GM12878 (cell line): ENCODE measurements around the gene TMEM163. TPM values are rescaled to one million over a fixed set of nuclear protein-coding genes. Genes with fewer than 3 reads are reported as not detected.

Experiments
- ATAC-seq: fragments of 200-7000 bp; cut with Tn5 transposase; 3 replicates; pipeline ENCODE4 v1.9.1; 2020; ENCODE audit warnings: mild to moderate bottlenecking, moderate library complexity
- BruUV-seq: library from RNA; stranded (reverse); fragments of 400-500 nt; replicated peaks from 2 replicates; lab custom pipeline; 2021; lab: Mats Ljungman, UMichigan
- CTCF ChIA-PET: fragments of 300-600 bp; sonication (Branson Sonifier 250); formaldehyde crosslinking; extraction: SDS; loops from one replicate; lab custom pipeline; 2021; ENCODE audit warnings: inconsistent platforms; lab: Yijun Ruan, JAX
- POLR2A ChIA-PET: fragments of 350-600 bp; formaldehyde crosslinking; extraction: SDS; loops from one replicate; lab custom pipeline; 2021; ENCODE audit warnings: inconsistent platforms; lab: Charles Lee
- RAD21 ChIA-PET: fragments of 300-600 bp; sonication (Branson Sonifier 250); formaldehyde crosslinking; loops from one replicate; lab custom pipeline; 2023; ENCODE audit warnings: antibody characterized with exemption; ENCODE audit not compliant: unreplicated experiment; lab: Charles Lee
- SMC1A ChIA-PET: fragments of 300-600 bp; sonication (Branson Sonifier 250); formaldehyde crosslinking; loops from one replicate; lab custom pipeline; 2023; ENCODE audit not compliant: unreplicated experiment, uncharacterized antibody; lab: Charles Lee
- DNase-seq: peaks from one replicate; pipeline ENCODE4 v3.0.0-alpha.2; 2011; ENCODE audit warnings: low read depth, low spot score
- FAIRE-seq: peaks from 3 replicates; lab custom pipeline; 2011; peaks lifted over from hg19 to GRCh38; lab: Jason Lieb, UNC
- H2AFZ ChIP-seq: 2 replicates; pipeline ENCODE4 v1.6.0; 2011; ENCODE audit warnings: low read depth, low read length, control low read depth; ENCODE audit not compliant: control insufficient read depth
- H3K27ac ChIP-seq: 2 replicates; pipeline ENCODE4 v1.5.1; 2011; ENCODE audit warnings: control low read depth; ENCODE audit not compliant: control insufficient read depth, insufficient read depth
- H3K27me3 ChIP-seq, 2 experiments: replicated peaks in 1 of 2; 2 replicates each; pipeline versions ENCODE4 v1.6.0 to v1.6.1; 2011; ENCODE audit warnings: low read length in 1 of 2; ENCODE audit not compliant: control insufficient read depth in 2 of 2, insufficient read depth in 2 of 2
- H3K36me3 ChIP-seq, 2 experiments: 2 replicates each; pipeline ENCODE4 v1.5.1; 2011; ENCODE audit warnings: low read length in 1 of 2; ENCODE audit not compliant: control insufficient read depth in 2 of 2, insufficient read depth in 2 of 2
- H3K4me1 ChIP-seq: 2 replicates; pipeline ENCODE4 v1.6.1; 2011; ENCODE audit warnings: mild to moderate bottlenecking, low read length, moderate library complexity, mixed read lengths; ENCODE audit not compliant: control insufficient read depth, insufficient read depth
- H3K4me2 ChIP-seq: 2 replicates; pipeline ENCODE4 v1.6.0; 2011; ENCODE audit warnings: control low read depth; ENCODE audit not compliant: control insufficient read depth, insufficient read depth
- H3K4me3 ChIP-seq: fragments of 200-600 bp; sonication (generic); 2 replicates; pipeline ENCODE4 v1.5.1; 2016
- H3K79me2 ChIP-seq: 2 replicates; pipeline ENCODE4 v1.6.0; 2011; ENCODE audit warnings: low read length; ENCODE audit not compliant: control insufficient read depth, insufficient read depth
- H3K9ac ChIP-seq: 2 replicates; pipeline ENCODE4 v1.8.0; 2011; ENCODE audit warnings: low read length, control low read depth, mixed read lengths; ENCODE audit not compliant: control insufficient read depth, insufficient read depth
- H3K9me3 ChIP-seq: replicated peaks from 3 replicates; pipeline ENCODE4 v1.5.1; 2011; ENCODE audit warnings: mild to moderate bottlenecking, low read length; ENCODE audit not compliant: control insufficient read depth, insufficient read depth
- H4K20me1 ChIP-seq: 2 replicates; pipeline ENCODE4 v1.6.0; 2011; ENCODE audit not compliant: control insufficient read depth, insufficient read depth
- PAX5 ChIP-seq: IDR thresholded peaks from 2 replicates; pipeline ENCODE4 v1.6.1; 2011; ENCODE audit warnings: low read depth, low read length, borderline replicate concordance
- RAD21 ChIP-seq: IDR thresholded peaks from 2 replicates; pipeline ENCODE4 v1.6.1; 2011; ENCODE audit warnings: mild to moderate bottlenecking, low read depth, low read length, moderate library complexity; ENCODE audit not compliant: insufficient read depth
- RBBP5 ChIP-seq: fragments of 200-600 bp; sonication (generic); conservative IDR thresholded peaks from 2 replicates; pipeline ENCODE4 v1.6.1; 2016
- SMC3 ChIP-seq: IDR thresholded peaks from 2 replicates; pipeline ENCODE4 v1.6.1; 2011; ENCODE audit warnings: low read length, improper control_type of control experiment, borderline replicate concordance
- WGBS: methylation state at CpG from one replicate; pipeline ENCODE4 v1.1.6; 2016; ENCODE audit warnings: low lambda C conversion rate; ENCODE audit not compliant: insufficient replicate concordance, insufficient coverage; ENCODE audit errors: missing lambda C conversion rate; 5-methylcytosine and 5-hydroxymethylcytosine counted together
- in situ Hi-C: fragments of 300-500 bp; cut with MboI; formaldehyde crosslinking; loops from 9 replicates; pipeline ENCODE4 v1.14.3; 2018; ENCODE audit warnings: mixed read lengths
- intact Hi-C: fragments of 100-400 bp; cut with micrococcal nuclease; formaldehyde crosslinking; loops from one replicate; pipeline ENCODE4 v1.14.2; 2022; ENCODE audit not compliant: unreplicated experiment
- polyA plus RNA-seq, 11 experiments: library from polyadenylated mRNA; depleted of rRNA in 4 of 11; unstranded in 6 of 11; stranded (reverse) in 5 of 11; fragments of >200 nt; fragmentation: Nextera tagmentation in 4 of 11; fragmentation: Illumina TruSeq in 1 of 11; extraction: Ambion mirVana in 4 of 11; extraction: Trizol in 1 of 11; gene quantifications; 1 replicate in 1 of 11; 2 replicates in 10 of 11; pipeline versions ENCODE4 v1.2.1 to v1.2.3, GENCODE V29; 2011 to 2016; ENCODE audit warnings: inconsistent platforms in 2 of 11, missing spikeins in 2 of 11, low read depth in 1 of 11
- total RNA-seq, 4 experiments: library from RNA; depleted of rRNA in 3 of 4; stranded (reverse); fragments of >200 nt in 3 of 4; fragmentation: Illumina TruSeq in 1 of 4; extraction: Trizol in 1 of 4; gene quantifications; 2 replicates each; pipeline versions ENCODE4 v1.2.1 to v1.2.3, GENCODE V29; 2013 to 2021
- TF ChIP-seq, protein P1 (sequence below), 3 experiments: IDR thresholded peaks in 2 of 3; conservative IDR thresholded peaks in 1 of 3; 2 replicates each; pipeline ENCODE4 v1.5.1; 2011; ENCODE audit warnings: low read depth in 3 of 3, low read length in 3 of 3, mild to moderate bottlenecking in 3 of 3, control low read depth in 2 of 3, moderate library complexity in 2 of 3, inconsistent platforms in 1 of 3, mixed read lengths in 1 of 3; ENCODE audit not compliant: control insufficient read depth in 2 of 3, insufficient read depth in 1 of 3; ENCODE audit errors: extremely low read depth in 1 of 3

TMEM163 gene
- total and polyA plus RNA-seq, 10 of the 15 experiments (the other 5 are each of a cell fraction or from before 2014, with no cell fraction given): 0.05 to 0.11 (median 0.07) TPM; not detected in 4

DNA sequence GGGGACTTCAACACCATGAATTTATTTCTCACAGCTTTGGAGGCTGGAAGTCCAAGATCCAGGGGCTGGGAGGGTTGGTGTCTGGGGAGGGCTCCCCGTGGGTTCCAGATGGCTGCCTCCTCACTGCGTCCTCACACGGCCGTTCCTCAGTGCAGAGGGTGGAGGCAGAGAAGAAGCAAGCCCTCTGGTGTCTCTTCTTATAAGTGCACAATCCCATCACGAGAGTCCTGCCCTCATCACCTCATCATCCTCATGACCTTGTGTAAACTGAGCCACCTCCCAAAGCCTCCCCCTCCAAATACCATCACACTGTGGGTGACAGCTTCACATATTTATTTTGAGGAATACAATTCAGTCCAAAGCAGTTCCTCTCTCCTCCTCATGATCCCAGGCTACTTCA, 26.3 kb downstream of the TMEM163 start:
- Histone ChIP-seq H3K4me1 (no peaks in the 10 kb centered on the region), H3K27me3 (no peaks in the 10 kb centered on the region), H3K36me3 (no peaks in the 10 kb centered on the region), H2AFZ (no peak overlapping the region), H3K27ac (no peak overlapping the region), H3K9me3 (no peaks in the 10 kb centered on the region), H3K9ac (no peak overlapping the region), H4K20me1 (no peaks in the 10 kb centered on the region), H3K4me2 (no peak overlapping the region), H3K4me3 (no peak overlapping the region), H3K79me2 (no peaks in the 10 kb centered on the region)
- FAIRE-seq (peak; percentile 64), ATAC-seq (peak; percentile 75), DNase-seq (no peak)
- BruUV-seq: no TSS peak
- WGBS: 0% methylated on average over 5 of the region's 5 CpGs
- ChIA-PET RAD21 (no interaction called here), SMC1A (no interaction called here), POLR2A (no interaction called here), CTCF (no interaction called here)
- intact Hi-C loops (loop anchor here (5.0 kb wide), 1 partner anchor 240 kb away; no protein-coding TSS in a partner anchor), in situ Hi-C loops (no loop called here)
- peak; percentile 53 for TF ChIP-seq RAD21
- TF ChIP-seq RBBP5: no peak
- TF ChIP-seq, protein P1, sequence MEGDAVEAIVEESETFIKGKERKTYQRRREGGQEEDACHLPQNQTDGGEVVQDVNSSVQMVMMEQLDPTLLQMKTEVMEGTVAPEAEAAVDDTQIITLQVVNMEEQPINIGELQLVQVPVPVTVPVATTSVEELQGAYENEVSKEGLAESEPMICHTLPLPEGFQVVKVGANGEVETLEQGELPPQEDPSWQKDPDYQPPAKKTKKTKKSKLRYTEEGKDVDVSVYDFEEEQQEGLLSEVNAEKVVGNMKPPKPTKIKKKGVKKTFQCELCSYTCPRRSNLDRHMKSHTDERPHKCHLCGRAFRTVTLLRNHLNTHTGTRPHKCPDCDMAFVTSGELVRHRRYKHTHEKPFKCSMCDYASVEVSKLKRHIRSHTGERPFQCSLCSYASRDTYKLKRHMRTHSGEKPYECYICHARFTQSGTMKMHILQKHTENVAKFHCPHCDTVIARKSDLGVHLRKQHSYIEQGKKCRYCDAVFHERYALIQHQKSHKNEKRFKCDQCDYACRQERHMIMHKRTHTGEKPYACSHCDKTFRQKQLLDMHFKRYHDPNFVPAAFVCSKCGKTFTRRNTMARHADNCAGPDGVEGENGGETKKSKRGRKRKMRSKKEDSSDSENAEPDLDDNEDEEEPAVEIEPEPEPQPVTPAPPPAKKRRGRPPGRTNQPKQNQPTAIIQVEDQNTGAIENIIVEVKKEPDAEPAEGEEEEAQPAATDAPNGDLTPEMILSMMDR (IDR thresholded peaks at IDR 0.05 in 2 of 3, conservative IDR thresholded peaks at IDR 0.05 in 1 of 3; ENCODE audit: control insufficient read depth in 2 of 3, extremely low read depth in 1 of 3, insufficient read depth in 1 of 3, low read depth in 3 of 3, low read length in 3 of 3): peak in 2 of 3 experiments; percentile 31 to 36; a peak in 3 of 6 replicates
- TF ChIP-seq SMC3: peak; percentile 35; the same call in 1 of the 2 replicates
- peak; percentile 86 for TF ChIP-seq PAX5
